GM23248 (cell line): Measurements from ENCODE around the gene GDPGP1.

Source experiments
- EZH2 ChIP-seq: fragments of 200-600 bp; sonication (generic); IDR thresholded peaks from 2 replicates; pipeline ENCODE4 v1.6.1; 2018; ENCODE audit warnings: antibody characterized with exemption, mild to moderate bottlenecking; ENCODE audit not compliant: insufficient read depth, poor library complexity, severe bottlenecking
- EZH2phosphoT487 ChIP-seq: fragments of 200-600 bp; sonication (generic); IDR thresholded peaks from 2 replicates; pipeline ENCODE4 v1.6.1; 2018; ENCODE audit warnings: antibody characterized with exemption, moderate library complexity, mild to moderate bottlenecking, low read depth; ENCODE audit not compliant: insufficient read depth

DNA sequence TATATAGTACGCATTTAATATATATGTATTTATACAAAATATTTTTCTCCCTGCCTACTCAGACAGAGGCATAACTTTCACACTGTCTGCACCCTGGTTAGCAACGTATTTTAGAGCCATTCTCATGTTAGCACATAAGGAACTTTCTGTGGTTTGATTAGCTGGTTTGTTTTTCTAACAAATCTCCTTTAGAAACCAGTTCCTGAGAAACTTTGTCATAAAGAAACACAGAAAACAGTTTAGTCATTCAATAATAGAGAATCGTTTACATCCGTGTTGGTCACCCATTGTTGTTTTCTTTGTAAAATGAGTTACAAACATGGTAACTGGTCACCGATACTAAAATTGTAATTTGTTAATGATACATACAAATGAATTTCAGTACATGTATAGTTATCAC is 25.5 kb downstream of the GDPGP1 start:
- TF ChIP-seq EZH2 (no peak), EZH2phosphoT487 (no peak)
